ENCODE data around the gene ERO1B. TPM values are rescaled to one million over a fixed set of nuclear protein-coding genes. Genes with fewer than 3 reads are reported as not detected.

ERO1B gene
- total RNA-seq, 4 donors from 2014 or later, result 7.7 to 14.8 (median 10.9) TPM

GRCh38 chr1:236257216-236257615 is 24.5 kb downstream of the ERO1B start:
- TF ChIP-seq, protein P1, sequence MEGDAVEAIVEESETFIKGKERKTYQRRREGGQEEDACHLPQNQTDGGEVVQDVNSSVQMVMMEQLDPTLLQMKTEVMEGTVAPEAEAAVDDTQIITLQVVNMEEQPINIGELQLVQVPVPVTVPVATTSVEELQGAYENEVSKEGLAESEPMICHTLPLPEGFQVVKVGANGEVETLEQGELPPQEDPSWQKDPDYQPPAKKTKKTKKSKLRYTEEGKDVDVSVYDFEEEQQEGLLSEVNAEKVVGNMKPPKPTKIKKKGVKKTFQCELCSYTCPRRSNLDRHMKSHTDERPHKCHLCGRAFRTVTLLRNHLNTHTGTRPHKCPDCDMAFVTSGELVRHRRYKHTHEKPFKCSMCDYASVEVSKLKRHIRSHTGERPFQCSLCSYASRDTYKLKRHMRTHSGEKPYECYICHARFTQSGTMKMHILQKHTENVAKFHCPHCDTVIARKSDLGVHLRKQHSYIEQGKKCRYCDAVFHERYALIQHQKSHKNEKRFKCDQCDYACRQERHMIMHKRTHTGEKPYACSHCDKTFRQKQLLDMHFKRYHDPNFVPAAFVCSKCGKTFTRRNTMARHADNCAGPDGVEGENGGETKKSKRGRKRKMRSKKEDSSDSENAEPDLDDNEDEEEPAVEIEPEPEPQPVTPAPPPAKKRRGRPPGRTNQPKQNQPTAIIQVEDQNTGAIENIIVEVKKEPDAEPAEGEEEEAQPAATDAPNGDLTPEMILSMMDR (IDR thresholded peaks at IDR 0.05), result no peak

DNA sequence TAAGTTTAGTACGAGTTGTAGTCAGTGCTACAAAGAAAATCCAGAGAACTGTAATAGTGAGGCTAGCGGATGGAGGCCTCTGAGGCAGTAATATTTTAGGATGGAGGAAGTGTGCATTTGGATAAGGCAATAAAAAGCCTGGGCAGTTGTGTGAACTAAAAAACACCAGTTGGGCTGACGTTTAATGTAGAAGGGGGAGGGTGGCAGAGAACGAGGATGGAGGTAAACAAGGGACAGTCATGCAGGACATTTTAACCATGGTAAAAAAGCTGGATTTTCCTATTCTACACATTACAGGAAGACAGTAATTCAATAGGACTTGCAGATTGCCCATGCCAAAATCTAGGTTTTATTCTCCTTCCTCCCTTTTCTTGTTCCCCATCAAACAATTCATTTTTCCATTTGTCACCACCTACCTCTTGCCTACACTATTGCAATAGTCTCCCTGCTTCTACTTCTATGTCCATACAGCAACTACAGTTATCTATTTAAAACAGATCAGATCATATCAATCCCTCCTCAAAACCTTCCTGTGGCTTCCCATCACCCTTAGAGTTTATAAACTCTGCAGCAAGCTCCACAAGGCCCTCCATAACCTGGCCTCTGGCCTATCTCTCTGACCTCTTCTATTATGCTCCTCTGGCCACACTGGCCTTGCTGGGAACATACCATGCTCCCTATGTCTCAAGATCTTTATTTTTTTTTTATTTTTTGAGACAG is 27.7 kb downstream of the ERO1B start:
- DNase-seq (ENCODE audit: low spot score) (no peak), ATAC-seq (ENCODE audit: low FRiP score) (no peak)
- TF ChIP-seq, protein P1 (IDR thresholded peaks at IDR 0.05), result no peak

More at GRCh38 chr1:236257216-236257615, 24.5 kb downstream of the ERO1B start:
- no peak for DNase-seq (ENCODE audit: low spot score)
- ATAC-seq (ENCODE audit: low FRiP score), result no peak

DNA sequence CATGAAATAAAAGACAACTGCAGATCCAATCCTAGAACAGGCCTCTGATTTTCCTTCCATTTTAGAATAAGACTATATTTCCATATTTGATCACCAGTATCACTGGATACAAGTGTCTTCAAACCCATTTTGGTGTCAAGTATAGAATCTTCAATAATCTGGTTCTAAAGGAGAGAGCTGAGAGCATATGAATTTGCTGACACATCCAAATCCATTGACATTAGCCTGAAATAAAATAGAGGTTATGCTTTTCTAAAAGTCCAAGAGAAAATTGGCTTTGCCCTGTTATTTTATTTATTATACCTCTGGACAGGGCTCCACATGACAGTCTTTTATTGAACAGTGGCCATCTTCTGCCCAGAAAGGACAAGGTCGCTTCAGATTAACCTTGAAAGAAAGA is 28.6 kb downstream of the ERO1B start:
- TF ChIP-seq, protein P1 (IDR thresholded peaks at IDR 0.05), result no peak
- ATAC-seq (ENCODE audit: low FRiP score), result no peak
- DNase-seq (ENCODE audit: low spot score), result no peak

GRCh38 chr1:236251587-236251986 is 30.2 kb downstream of the ERO1B start:
- ATAC-seq (ENCODE audit: low FRiP score), result no peak
- TF ChIP-seq, protein P1 (IDR thresholded peaks at IDR 0.05), result no peak
- DNase-seq (ENCODE audit: low spot score), result no peak

DNA sequence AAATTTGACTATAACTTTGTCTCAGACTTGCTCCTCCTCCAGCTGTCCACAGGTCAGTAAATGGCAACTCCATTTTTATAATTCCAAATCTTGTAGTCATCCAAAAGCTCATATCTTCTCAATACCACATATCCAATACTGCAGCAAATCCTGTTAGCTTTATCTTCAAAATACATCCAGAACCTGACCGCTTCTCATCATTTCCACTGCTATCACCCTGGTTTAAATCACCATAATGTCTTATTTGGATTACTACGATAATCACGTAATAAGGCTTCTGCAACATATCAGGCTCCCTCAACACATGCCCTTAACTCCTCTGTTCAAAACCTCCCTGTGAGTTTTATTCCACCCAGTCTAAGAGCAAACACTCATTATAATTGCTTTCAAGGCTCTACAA is 34.5 kb downstream of the ERO1B start:
- ATAC-seq (ENCODE audit: low FRiP score), result no peak
- DNase-seq (ENCODE audit: low spot score), result no peak
- TF ChIP-seq, protein P1 (IDR thresholded peaks at IDR 0.05), result no peak

- ATAC-seq (ENCODE audit: low FRiP score) (no peak), DNase-seq (ENCODE audit: low spot score) (no peak)
- TF ChIP-seq, protein P1 (IDR thresholded peaks at IDR 0.05), result no peak
Measured at GRCh38 chr1:236242568-236242967, 39.2 kb downstream of the ERO1B start.

GRCh38 chr1:236240675-236241074 is 41.1 kb downstream of the ERO1B start:
- TF ChIP-seq, protein P1 (IDR thresholded peaks at IDR 0.05), result no peak
- DNase-seq (ENCODE audit: low spot score) (no peak), ATAC-seq (ENCODE audit: low FRiP score) (no peak)

All from omental fat pad (tissue), 4 donors.